ENCODE data around the gene DLG2. TPM values are rescaled to one million over a fixed set of nuclear protein-coding genes. Genes with fewer than 3 reads are reported as not detected.

Gene DLG2
- total and polyA plus RNA-seq, 2 of the 4 experiments (the other 2 are of a cell fraction) = 0.31 to 0.36 TPM

- no peak for TF ChIP-seq MAFK (IDR thresholded peaks at IDR 0.05; ENCODE audit: low read depth, low read length)
- TF ChIP-seq RFX5 (IDR thresholded peaks at IDR 0.05; ENCODE audit: low read depth, low read length) = no peak
- TF ChIP-seq FOS (IDR thresholded peaks at IDR 0.05; ENCODE audit: low read depth, low read length) = no peak
- TF ChIP-seq NFE2L2 (IDR thresholded peaks at IDR 0.05; ENCODE audit: low read depth, low read length) = no peak
- no peak for TF ChIP-seq CTCF (conservative IDR thresholded peaks at IDR 0.05; ENCODE audit: low read depth, low read length)
- no peak for TF ChIP-seq USF2 (IDR thresholded peaks at IDR 0.05; ENCODE audit: low read depth, low read length)
- TF ChIP-seq POLR2A (IDR thresholded peaks at IDR 0.05; ENCODE audit: low read depth, low read length) = no peak
- no peak for TF ChIP-seq ELK1 (IDR thresholded peaks at IDR 0.05; ENCODE audit: borderline replicate concordance, low read depth, low read length)
- TF ChIP-seq CHD1 (IDR thresholded peaks at IDR 0.05; ENCODE audit: low read depth, low read length) = no peak
- no peak for TF ChIP-seq RAD21 (IDR thresholded peaks at IDR 0.05; ENCODE audit: low read length)
- TF ChIP-seq SMC3 (IDR thresholded peaks at IDR 0.05; ENCODE audit: low read depth, low read length) = no peak
- Histone ChIP-seq H3K14ac (replicated peaks; ENCODE audit: low read depth, low read length) (no peak overlapping the region), H3K56ac (ENCODE audit: extremely low read depth, insufficient read depth, low read length) (no peak overlapping the region), H3K36me3 (ENCODE audit: control insufficient read depth, insufficient read depth, low read length) (no peaks in the 10 kb centered on the region), H3K79me1 (ENCODE audit: low read depth in 1 of 2, low read length in 2 of 2) (no peaks in the 10 kb centered on the region), H3K4me2 (ENCODE audit: low read depth, low read length) (no peak overlapping the region), H3K4me3 (ENCODE audit: insufficient read depth, low read depth, low read length) (no peak overlapping the region), H2BK15ac (ENCODE audit: low read depth, low read length) (no peak overlapping the region), H3K4me1 (ENCODE audit: control insufficient read depth, insufficient read depth, low read length) (no peaks in the 10 kb centered on the region), H3K9me1 (ENCODE audit: insufficient read depth, low read length) (no peaks in the 10 kb centered on the region), H3K18ac (ENCODE audit: low read depth, low read length) (no peak overlapping the region), H2AFZ (replicated peaks; ENCODE audit: low read length, poor library complexity) (no peak overlapping the region), H3K27me3 (ENCODE audit: control insufficient read depth, insufficient read depth, low read length) (no peaks in the 10 kb centered on the region), H3K4ac (ENCODE audit: low read depth, low read length) (no peak overlapping the region), H2BK20ac (ENCODE audit: low read depth, low read length) (no peak overlapping the region), H3K9ac (ENCODE audit: low read depth, low read length) (no peak overlapping the region), H2AK9ac (replicated peaks; ENCODE audit: low read depth, low read length, poor library complexity) (no peak overlapping the region), H4K8ac (ENCODE audit: low read depth in 2 of 2, low read length in 2 of 2) (no peak overlapping the region), H2AK5ac (ENCODE audit: low read depth, low read length) (no peak overlapping the region), H3K9me3 (ENCODE audit: control insufficient read depth, insufficient read depth, low read length) (0 out of 2 replicates have a peak, but pooled peaks cover 2% of the 10 kb centered on the region), H2BK120ac (ENCODE audit: low read depth, low read length) (no peak overlapping the region), H4K5ac (ENCODE audit: low read depth, low read length) (no peak overlapping the region), H4K91ac (ENCODE audit: insufficient read depth, low read depth, low read length) (no peak overlapping the region), H3K27ac (ENCODE audit: insufficient read depth, low read length) (no peak overlapping the region), H3K23ac (ENCODE audit: low read depth, low read length) (no peak overlapping the region), H4K20me1 (ENCODE audit: insufficient read depth, low read length) (no peaks in the 10 kb centered on the region), H2BK5ac (ENCODE audit: low read depth, low read length, poor library complexity, severe bottlenecking) (no peak overlapping the region)
- no TSS peak for BruUV-seq (replicated peaks)
- ChIA-PET CTCF (no interaction called here), POLR2A (ENCODE audit: unreplicated experiment) (no interaction called here)
- DNase-seq = no peak
- ATAC-seq (ENCODE audit: low read depth) = no peak
- intact Hi-C loops (cut with micrococcal nuclease) (no loop called here), dilution Hi-C loops (cut with HindIII; ENCODE audit: low sequenced_read_pairs, unreplicated experiment) (no loop called here), in situ Hi-C loops (cut with MboI; ENCODE audit: low sequenced_read_pairs) (no loop called here)
Observed at GRCh38 chr11:84438565-84438964, 1188.6 kb downstream of the DLG2 start.

Data from IMR-90 (cell line).